ENCODE data around the gene ATP1A1.
A peak's percentile ranks its signal among the peaks of the same experiment; 100 is the strongest.

Gene ATP1A1

DNA sequence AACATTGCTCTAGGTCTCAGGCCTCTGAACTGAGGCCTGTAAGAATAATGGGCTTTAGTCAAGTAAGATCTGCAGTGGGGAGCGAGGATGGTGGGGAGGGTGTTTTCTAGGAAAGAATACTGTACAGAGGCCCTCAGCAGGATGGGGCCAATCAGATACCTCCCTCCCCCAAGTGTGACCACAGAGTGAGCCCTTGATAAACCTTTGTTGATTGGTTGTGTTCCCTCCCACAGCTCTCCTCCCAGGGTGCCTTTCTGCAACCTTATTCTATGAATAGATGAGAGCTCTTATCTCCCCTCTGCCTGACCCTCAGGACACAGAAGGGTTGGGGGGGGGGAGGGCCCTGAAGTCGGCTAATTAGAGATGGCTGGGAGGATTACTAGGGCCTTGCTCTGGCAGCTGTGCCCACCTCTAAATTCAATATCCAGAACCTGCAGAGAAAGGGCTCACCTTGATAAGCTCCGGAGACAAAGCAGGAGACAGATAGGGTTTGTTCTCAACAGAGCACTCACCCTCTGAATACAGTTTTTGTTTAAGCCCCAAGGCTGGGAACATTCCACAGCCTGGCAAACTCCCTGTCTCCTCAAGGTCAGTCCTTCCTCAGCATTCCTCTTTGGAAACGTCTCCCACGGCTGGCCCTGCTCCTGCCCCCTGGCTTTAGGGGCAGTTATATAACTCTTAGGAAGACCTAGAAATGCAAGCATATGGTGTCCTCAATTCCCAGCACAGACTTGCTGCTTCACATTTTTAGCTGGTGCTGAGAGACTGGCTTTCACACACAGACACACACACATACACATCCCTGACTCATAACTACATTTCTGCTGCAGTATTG is 42.9 kb downstream of the ATP1A1 start:
- peak; percentile 15 to 90 (median 60) for DNase-seq

DNA sequence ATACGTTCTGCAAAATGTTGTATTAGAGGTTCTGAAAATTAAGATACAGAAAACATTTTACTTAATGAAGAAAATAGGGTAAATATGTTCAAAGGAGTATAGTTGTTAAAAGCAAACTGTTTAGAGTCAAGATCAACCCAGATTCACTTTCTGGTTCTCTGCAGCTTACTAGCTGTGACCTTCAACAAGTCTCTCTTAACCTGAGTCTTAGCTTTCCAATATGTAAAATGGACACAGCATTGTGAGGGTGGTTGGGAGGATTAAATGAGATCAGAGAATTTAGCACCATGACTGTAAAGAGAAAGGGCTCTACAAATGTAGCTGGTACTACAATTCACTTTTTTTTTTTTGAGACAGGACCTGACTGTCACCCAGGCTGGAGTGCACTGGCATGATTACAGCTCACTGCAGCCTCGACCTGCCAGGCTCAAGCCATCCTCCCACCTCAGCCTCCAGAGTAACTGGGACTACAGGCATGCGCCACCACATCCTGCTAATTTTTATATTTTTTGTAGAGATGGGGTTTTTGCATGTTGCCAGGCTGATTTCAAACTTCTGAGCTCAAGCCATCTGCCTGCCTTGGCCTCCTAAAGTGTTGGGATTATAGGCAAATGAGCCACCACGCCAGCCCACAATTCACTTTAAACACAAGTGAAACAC is 43.9 kb downstream of the ATP1A1 start:
- DNase-seq = no peak

DNA sequence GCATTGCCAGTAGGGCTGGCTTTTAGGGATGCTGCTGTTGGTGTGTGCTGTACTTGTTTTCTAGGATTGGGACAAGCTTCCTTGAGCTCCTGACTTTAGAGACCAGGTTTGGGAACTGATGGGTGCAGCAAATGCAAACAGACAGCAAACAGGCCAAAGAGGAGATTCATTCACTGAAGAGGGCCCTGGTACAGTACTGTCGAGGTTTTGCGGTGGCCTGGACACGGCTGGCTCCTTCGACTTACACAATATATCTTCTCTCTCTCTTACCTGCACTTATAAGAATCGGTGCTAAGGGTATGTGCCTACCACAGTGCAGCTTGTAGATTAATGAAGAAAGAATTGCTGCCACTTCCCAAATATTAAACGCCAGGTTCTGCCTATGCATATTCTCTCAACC is 44.6 kb downstream of the ATP1A1 start:
- peak in 1 of 3 experiments; percentile 18 for DNase-seq

DNA sequence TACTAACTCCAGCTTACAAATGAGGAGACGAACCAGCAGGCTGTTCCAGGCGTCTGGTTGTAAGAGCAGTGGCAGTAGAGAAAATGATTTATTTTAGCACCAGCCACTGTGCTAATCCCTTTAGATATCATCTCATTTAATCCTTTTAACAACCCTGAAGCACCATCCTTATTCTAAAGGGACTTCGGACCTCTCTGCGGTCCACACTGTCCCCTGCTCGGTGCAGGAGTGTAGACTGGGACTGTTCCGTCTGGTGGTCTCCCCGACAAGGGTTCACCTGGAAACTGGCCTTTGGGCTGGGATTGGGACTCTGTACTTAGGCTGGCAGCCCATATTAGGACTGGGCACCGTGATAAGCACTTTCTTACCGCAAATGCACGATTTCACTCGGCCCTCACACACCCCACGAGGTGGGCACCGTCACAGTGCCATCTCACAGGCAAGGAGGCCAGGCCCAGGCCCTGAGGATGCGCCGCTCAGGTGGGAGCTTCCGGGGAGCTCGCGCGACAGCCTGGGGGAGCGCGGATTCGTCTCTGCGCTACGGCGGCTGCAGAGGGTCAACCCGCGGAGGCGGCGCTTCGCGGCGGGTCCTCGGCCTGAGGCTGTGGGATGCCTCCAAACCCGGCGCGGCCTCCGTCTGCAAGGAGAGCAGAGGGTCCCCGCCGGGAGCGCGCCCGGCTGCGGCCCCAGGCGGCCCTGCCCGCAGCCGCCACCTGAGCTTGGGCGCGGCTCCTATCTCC is 45.2 kb downstream of the ATP1A1 start:
- peak; percentile 85 to 93 (median 92) for DNase-seq

DNA sequence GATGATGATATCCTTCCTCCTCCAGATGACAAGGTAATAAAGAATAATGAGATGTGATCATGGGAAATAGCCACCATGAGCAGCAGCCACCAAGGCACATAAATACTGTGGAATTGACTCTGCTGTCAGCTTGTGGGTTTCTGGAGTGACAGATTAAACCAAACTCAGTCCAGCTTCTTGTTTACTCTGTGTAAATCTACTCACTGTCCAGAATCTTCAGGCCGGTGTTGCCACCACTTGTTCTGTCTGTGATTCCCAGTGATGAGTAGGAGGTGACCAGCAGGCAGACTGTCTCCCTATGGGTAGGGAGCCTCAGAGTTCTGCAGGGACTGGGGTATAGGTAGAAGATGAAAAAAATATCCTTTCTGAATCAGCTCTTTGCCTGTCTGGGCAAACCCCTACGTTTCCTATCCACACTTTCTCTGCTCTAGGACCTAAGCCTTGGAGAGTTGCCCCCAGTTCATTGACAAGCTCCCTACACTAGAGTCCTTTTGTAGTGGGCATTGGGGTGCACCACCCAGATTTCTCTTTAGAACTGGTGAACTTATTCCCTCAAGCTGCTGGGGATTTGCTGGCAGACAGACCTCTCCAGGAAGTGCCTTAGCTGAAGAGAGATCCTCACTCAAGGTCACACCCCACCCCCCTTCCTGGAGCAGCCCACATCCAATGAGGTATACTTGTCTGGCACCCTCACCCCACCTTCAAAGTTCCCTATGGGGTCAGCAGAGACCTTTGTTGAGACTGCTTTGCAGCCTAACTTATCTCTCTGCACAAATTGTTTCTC is 47.6 kb downstream of the ATP1A1 start:
- DNase-seq = no peak

DNA sequence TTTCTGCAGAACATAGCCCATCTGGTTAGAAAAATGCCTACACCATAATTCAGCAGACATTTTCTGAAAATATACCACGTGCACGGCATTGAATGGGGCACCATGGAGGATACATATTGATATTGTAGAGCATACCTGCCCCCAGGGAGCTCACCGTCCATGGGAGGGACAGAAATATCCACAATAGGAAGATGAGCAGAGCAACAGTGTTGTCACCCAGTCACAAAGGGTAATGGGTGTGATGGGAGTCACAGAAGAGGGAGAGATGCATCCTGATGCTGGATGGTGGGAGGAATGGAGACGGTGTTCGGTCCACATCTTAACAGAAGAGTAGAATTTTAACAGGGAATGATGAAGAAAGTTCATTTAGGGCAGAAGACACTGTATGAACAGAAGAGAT is 51.4 kb downstream of the ATP1A1 start:
- DNase-seq = no peak

DNA sequence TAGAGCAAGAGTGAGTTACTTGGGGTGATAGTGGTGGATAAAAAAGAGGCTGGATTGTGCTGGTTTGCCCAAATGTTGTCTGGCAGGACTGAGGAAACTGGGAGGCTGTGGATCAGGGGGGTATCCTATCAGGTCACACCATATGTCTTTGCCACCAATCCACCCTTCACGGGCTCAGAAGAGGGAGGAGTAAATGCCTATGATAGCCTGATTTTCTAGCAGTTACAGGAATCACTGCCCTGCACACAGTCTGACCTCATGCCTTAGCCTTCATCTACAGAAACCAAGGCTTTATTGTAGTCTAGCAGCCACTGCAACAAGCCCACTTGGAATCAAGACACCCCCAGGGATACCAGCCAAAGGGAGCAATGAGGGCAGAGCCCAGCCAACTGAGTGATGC is 51.8 kb downstream of the ATP1A1 start:
- no peak for DNase-seq

DNA sequence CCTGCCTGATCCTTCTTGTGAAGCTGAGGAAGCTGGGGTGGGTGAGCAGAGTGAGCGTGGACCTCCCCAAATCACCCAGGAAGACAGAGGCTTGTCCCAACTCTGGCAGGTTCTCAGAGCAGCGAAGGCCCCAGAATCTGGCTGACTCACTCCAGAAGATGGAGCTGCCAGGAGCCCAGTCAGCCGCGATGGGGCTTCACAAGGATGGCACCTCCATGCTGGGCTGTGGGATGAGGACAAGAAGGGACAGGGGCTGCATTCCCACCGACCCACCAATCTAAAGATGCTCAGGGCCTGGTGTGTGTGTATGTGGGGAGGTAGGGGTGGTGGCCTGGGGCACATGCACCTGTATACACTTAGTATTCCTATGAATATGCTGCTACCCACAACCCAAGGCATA is 52.9 kb downstream of the ATP1A1 start:
- no peak for DNase-seq

DNA sequence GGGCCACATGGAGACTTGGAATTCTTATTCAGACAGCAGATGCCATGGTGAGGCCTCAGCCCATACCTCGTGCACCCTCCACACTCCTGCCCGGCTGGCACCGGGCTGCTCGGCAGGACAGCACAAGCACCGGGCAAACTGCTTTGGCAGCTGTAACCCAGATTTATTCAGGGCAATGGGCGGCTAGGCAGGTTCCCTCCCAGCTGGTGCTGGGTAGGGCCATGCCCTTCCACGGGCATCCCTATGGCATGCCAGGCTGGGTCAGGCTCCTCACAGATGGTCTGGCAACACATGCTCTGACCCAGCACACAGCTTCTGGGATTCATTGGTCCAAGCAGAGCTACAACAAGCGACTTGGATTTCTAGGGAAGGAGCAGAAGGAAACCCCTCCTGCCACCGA is 53.4 kb downstream of the ATP1A1 start:
- no peak for DNase-seq

DNA sequence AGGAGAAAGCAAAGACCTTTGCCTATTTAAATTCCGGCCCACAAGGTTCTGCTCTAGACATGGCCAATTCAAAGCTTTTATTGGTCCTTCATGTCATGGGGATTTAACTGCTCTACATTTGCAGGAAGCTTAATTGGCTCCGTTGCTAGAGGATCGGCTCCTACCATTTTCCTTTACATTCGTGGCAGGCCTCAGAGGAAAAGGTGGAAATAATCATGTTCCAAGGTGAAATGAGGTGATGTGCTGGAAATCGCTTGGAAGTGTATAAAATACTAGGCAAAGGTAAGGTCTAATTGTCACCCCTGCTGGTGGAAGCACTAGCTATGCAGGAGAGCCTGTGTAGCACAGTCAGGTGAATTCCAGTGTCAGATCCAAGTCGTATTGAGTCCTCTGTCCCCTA is 55.5 kb downstream of the ATP1A1 start:
- DNase-seq = no peak

DNA sequence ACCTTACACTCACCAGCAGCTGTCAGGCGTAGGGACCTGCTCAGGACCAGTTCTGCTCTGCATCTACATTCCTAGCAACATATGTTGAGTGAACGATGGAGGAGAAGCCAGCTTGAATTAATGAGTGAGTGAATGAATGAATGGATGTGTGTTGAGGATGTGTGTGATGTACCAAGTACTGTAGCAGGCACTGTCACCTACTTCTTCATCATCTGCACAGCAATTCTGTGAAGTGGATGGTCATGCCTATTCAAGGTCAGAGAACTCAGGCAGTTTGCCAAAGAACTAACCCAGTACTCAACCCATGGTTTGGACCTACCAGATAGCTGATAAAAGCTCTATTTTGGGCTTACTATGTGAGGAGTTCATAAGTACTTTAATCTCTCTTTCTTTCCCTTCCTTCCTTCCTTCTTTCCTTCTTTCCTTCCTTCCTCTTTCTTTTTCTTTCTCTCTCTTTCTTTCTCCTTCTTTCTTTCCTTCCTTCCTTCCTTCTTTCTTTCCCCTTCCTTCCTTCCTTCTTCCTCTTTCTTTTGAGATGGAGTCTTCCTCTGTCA is 56.9 kb downstream of the ATP1A1 start:
- peak in 1 of 3 experiments; percentile 5 for DNase-seq

DNA sequence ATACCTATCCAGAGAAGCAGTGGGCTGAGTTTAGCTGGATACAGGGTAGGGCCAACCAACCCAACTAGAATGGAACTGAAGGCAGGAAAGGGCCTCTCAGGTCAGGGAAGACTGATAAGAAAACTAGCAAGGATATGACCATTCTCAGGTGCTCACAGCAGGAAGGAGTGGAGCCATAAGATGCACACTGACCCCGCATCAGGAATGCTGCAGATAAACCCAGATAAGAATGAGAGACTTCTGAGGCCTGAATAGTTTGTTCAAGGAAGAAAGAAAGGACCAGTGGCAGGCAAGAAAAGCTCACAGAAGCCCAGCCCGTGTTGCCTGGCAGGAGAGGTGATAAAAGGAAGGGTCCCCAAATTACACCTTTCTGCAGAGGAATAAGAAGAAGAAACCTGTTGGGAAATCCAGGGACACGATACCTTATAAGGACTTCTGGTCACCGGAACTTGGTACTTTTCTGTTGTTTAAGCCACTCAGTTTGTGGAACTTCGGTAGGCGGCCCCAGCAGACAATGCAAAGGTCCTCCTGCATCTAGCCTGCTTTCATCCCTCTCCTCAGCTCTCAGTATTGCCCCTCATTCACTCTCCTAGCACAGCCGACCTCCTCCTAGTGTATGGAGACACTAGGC is 58.9 kb downstream of the ATP1A1 start:
- DNase-seq = no peak

DNA sequence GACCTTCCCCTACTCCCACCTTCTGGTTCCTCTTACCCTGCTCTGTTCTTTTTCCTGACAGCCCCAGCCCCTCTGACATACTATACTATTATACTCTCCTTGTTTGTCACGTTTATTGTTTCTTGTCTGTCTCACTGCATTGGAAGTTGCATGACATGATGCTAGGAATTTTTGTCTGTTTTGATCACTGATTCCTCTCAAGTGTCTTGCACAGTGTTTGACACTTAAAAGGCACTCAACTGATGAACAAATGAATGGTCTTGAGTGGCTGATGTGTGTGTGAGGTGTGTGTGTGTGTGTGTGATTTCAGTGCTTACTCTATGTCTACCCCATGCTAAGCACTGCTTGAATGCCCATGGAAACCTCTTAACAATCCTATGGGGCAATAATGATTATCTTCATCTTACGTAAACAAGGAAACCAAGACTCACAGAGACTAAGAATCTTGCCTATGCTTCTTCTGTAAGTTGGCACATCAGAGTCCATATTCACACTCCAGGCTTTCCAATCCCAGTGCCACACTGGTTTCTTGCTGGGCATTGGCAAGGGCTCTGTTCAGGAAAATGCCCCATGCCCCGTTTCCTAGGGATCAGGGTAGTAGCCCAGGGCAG is 59.7 kb downstream of the ATP1A1 start:
- peak in 1 of 3 experiments; percentile 50 for DNase-seq

DNA sequence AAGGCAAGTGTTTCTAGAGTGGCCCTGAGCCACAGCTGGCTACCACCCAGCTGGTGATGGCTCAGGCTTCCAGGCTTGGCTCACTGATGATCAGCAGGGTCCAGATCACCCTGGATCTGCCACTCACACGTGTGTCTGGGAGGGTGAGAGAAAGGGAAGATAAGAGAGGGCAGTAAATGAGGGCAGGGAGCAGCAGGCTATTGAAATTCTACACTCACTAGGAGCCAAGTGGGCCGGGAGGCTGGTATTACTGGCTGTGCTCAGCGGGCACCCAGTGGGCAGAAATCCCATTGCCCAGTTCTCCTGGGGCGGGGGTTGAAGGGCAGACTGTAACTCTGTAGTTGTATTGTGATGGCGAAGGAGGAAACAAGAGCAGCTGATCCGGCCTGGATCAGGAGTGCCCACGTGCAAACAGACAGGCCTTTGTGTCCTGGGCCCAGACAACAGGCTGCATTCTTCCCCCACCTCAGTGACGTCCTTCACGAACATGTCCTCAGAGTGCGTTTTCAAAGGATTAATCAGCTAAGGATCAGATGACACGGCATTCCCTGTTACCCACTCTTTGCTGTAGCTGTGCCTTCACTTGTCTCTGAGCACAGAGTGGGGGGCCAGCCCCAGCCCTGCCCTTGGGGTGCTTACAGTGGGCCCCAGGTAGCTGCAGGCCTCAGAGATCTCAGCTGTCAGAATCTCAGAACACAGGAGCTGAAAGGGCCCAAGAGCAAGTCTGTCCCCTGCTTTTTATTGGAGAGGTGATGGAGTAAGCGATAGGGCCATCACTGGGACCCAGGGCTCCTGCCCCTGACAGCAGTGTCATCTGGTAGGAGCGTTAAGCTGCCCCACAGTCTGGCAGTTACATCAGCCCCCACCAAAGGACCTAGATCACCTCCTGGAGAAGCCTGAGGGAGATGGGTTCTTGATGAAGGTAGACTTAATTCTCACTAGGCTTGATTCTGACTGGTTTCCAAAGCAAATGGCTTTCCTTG is 60.5 kb downstream of the ATP1A1 start:
- DNase-seq = no peak

DNA sequence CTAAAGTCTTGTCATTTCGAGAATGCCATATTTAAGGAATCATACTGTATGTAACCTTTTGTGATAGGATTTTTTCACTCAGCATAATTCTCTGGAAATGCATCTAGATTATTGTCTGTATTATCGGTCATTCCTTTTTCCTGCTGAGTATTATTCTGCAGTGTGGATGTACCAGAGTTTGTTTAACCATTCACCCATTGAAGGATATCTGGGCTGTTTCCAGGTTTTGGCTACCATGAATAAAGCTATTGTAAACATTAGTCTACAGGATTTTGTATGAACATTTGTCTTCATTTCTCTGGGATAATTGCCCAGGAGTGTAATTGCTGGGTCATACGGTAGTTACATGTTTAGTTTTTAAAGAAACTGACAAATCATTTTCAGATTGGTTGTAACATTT is 61.8 kb downstream of the ATP1A1 start:
- DNase-seq = no peak

DNA sequence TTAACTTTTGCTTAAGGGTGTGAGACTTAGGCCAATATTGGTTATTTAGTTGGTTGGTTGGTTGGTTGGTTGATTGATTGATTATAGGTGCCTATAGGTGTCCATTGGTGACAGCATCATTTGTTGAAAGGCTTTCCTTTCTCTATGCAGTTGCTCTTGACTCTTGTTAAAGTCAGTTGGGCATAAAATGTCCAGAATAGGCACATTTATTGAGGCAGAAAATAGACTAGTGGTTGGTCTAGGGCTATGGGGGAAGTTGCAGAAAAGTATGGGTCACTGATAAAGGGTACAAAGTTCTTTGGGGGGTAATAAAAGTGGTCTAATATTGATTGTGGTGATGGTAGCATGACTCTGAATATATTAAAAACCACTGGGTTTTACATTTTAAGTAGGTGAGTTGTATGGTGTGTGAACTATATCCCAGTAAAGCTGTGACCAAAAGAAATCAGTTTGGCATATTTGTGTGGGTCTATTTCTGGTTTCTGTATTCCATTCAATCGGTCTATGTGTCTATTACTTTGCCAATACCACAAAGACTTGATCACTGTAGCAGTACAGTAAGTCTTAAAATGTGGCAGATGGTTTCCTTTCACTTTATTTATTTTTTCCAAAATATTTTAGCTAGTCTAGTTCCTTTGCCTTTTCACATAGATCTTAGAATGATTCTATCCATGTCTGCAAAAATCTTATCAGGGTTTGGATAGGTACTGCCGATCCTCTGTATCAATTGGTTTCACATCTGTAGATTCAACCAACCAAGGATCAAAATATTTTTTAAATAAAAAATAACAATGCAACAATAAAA is 63.0 kb downstream of the ATP1A1 start:
- DNase-seq = no peak

DNA sequence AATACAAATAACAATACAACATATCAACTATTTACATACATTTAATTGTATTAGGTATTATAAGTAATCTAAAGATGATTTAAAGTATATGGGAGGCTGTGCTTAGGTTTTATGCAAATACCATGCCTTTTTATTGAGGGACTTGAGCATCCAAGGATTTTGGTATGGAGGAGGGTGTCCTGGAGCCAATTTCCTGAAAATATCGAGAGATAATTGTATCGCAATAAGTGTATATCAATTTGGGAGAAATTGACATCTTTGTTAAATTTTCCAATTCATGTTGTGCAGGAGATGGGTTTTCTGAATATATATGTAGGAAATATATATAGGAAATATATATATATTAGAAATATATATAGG is 63.5 kb downstream of the ATP1A1 start:
- DNase-seq = peak in 1 of 3 experiments; percentile 8

DNA sequence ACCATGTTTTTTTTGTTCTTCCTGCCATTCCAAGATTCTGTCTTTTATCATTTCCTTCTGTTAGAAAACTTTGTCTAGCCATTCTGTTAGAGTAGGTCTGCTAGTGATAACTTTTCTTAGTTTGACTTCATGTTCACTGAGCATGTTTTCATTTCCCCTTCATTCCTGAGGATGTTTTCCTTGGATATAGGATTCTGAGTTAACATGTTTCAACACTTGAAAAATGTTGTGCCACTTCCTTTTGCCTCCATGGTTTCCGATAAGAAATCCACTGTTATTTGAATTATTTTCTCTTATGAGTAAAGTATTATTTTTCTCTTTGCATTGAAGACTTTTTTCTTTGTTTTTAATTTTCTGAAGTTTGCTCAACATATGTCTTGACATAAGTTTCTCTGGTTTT is 66.7 kb downstream of the ATP1A1 start:
- no peak for DNase-seq

DNA sequence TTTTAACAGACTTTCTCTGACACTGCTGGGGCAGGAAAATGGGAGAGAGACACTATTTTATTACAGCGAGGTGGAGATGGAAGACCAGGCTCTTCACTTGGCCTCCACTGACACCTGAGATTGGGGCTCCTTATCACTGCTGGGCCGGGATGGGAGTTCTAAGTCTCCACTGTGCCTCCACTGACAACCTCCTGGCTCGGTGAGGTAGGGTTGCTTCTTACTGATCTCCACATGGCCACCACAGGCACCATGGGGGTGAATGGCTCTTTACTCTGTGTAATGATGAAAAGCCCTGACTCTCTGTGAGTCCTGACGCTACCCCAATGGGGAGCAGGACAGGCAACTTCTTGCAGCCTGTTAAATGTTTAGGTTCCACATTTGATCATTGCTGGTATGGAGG is 67.7 kb downstream of the ATP1A1 start:
- no peak for DNase-seq

DNA sequence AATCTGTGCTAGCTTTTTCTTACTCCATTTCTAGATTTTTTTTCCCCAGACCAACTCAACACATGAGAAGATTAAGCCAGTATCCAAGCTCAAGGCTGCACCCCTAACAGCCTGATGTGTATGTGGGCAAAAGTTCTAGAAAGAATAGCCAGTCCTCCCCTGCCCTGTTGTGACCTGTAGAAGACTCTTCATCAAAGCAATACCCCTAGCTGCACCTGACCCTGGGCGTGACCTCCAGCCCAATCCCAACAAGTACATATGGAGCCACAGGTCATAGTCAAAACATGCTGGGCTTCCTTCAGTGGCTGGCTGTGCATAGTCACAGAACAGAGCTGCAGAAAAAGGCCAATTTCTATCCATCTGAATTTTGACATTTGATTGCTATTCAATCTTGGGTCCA is 72.5 kb downstream of the ATP1A1 start:
- no peak for DNase-seq

Data from NCI-H1417 (cell line).